ENCODE results near the gene DUSP10.

GRCh38 chr1:221655766-221656305 is 86.1 kb downstream of the DUSP10 start:
- TF ChIP-seq CTCF (IDR thresholded peaks at IDR 0.05; ENCODE audit: insufficient read depth, low read length), result no peak
- TF ChIP-seq REST (IDR thresholded peaks at IDR 0.05; ENCODE audit: insufficient replicate concordance, low read depth), result no peak
- no peak for TF ChIP-seq POLR2AphosphoS5 (IDR thresholded peaks at IDR 0.05; ENCODE audit: low read depth)
- TF ChIP-seq SPI1 (IDR thresholded peaks at IDR 0.05; ENCODE audit: borderline replicate concordance, low read depth), result no peak
- no peak for TF ChIP-seq GABPA (IDR thresholded peaks at IDR 0.05; ENCODE audit: low read depth)

Measured in HL-60 (cell line).